HCT116 (cell line): Measurements from ENCODE around the gene COQ3. TPM values are rescaled to one million over a fixed set of nuclear protein-coding genes. Genes with fewer than 3 reads are reported as not detected.

Experiments
- ATAC-seq: fragments of 200-7000 bp; cut with Tn5 transposase; 2 replicates; pipeline ENCODE4 v1.9.1; 2020; ENCODE audit warnings: mild to moderate bottlenecking, moderate library complexity
- BruUV-seq: library from RNA; stranded (reverse); fragments of 400-500 nt; replicated peaks from 2 replicates; lab custom pipeline; 2021; lab: Mats Ljungman, UMichigan
- CTCF ChIA-PET: fragments of 300-600 bp; sonication (Branson Sonifier 250); formaldehyde crosslinking; loops from one replicate; lab custom pipeline; 2021; ENCODE audit warnings: antibody characterized with exemption; lab: Charles Lee
- POLR2A ChIA-PET: fragments of 300-600, 350-600 bp; sonication (Branson Sonifier 250); formaldehyde crosslinking; loops from one replicate; lab custom pipeline; 2021; ENCODE audit warnings: antibody characterized with exemption; lab: Charles Lee
- RAD21 ChIA-PET, 2 experiments: fragments of 300-600 bp; sonication (Branson Sonifier 250); formaldehyde crosslinking; loops; one replicate each; lab custom pipeline; 2023; ENCODE audit warnings: low total read pairs in 2 of 2; ENCODE audit not compliant: uncharacterized antibody in 2 of 2, unreplicated experiment in 2 of 2, low non-redundant PET in 1 of 2; lab: Charles Lee
- DNase-seq: peaks from one replicate; pipeline ENCODE4 v3.0.0-alpha.2; 2010; ENCODE audit warnings: low read depth, low spot score
- H2AFZ ChIP-seq: fragments of 200-600 bp; shearing (Covaris generic), sonication (generic); 2 replicates; pipeline ENCODE4 v1.6.1; 2017; ENCODE audit warnings: low read depth, mixed run types, mixed read lengths, antibody characterized with exemption, low read length; ENCODE audit not compliant: poor library complexity, severe bottlenecking
- H3K27ac ChIP-seq: 2 replicates; pipeline ENCODE4 v1.5.1; 2012; ENCODE audit warnings: low read depth, low read length
- H3K27me3 ChIP-seq: fragments of 200-600 bp; sonication (generic); 2 replicates; pipeline ENCODE4 v1.6.1; 2016; ENCODE audit warnings: mixed run types, low read length, mixed read lengths; ENCODE audit not compliant: insufficient read depth
- H3K36me3 ChIP-seq, 2 experiments: fragments of 200-500 bp in 1 of 2; fragments of 200-600 bp in 1 of 2; sonication (Bioruptor generic) in 1 of 2; sonication (generic) in 1 of 2; 2 replicates each; pipeline versions ENCODE4 v1.5.1 to v1.6.1; 2014 to 2016; ENCODE audit warnings: low read length in 2 of 2, inconsistent platforms in 1 of 2, mixed read lengths in 1 of 2, mixed run types in 1 of 2; ENCODE audit not compliant: insufficient read depth in 2 of 2, control insufficient read depth in 1 of 2
- H3K4me1 ChIP-seq, 2 experiments: fragments of 200-600 bp in 1 of 2; sonication (generic) in 1 of 2; 2 replicates each; pipeline versions ENCODE4 v1.5.1 to v1.6.1; 2012 to 2017; ENCODE audit warnings: low read length in 2 of 2, inconsistent platforms in 1 of 2, mild to moderate bottlenecking in 1 of 2, mixed read lengths in 1 of 2, mixed run types in 1 of 2, moderate library complexity in 1 of 2; ENCODE audit not compliant: insufficient read depth in 2 of 2, control insufficient read depth in 1 of 2
- H3K4me2 ChIP-seq: fragments of 200-600 bp; sonication (generic); 2 replicates; pipeline ENCODE4 v1.6.1; 2017; ENCODE audit warnings: mixed run types, low read length, mixed read lengths
- H3K4me3 ChIP-seq, 2 experiments: fragments of 200-600 bp in 1 of 2; sonication (generic) in 1 of 2; replicated peaks in 1 of 2; 2 replicates each; pipeline ENCODE4 v1.5.1; 2011 to 2016; ENCODE audit warnings: low read length in 2 of 2, control low read depth in 1 of 2, low read depth in 1 of 2, mild to moderate bottlenecking in 1 of 2, mixed read lengths in 1 of 2, mixed run types in 1 of 2
- H3K79me2 ChIP-seq: fragments of 200-600 bp; sonication (generic); 2 replicates; pipeline ENCODE4 v1.6.1; 2017; ENCODE audit warnings: mild to moderate bottlenecking, mixed run types, low read length, moderate library complexity, mixed read lengths; ENCODE audit not compliant: insufficient read depth
- H3K9ac ChIP-seq: fragments of 200-600 bp; sonication (generic); 2 replicates; pipeline ENCODE4 v1.6.1; 2016; ENCODE audit warnings: low read length, mixed read lengths
- H3K9me2 ChIP-seq: fragments of 200-600 bp; sonication (generic), shearing (Covaris generic); 2 replicates; pipeline ENCODE4 v1.6.1; 2017; ENCODE audit warnings: mixed run types, mild to moderate bottlenecking, moderate library complexity; ENCODE audit not compliant: insufficient read depth
- H3K9me3 ChIP-seq, 2 experiments: fragments of 200-500 bp in 1 of 2; fragments of 200-600 bp in 1 of 2; sonication (Bioruptor generic) in 1 of 2; sonication (generic) in 1 of 2; 2 replicates each; pipeline ENCODE4 v1.6.1; 2014 to 2017; ENCODE audit warnings: low read length in 2 of 2, mixed read lengths in 2 of 2, inconsistent platforms in 1 of 2, low read depth in 1 of 2, mild to moderate bottlenecking in 1 of 2, mixed run types in 1 of 2, moderate library complexity in 1 of 2; ENCODE audit not compliant: control insufficient read depth in 1 of 2, insufficient read depth in 1 of 2
- H4K20me1 ChIP-seq: fragments of 200-600 bp; sonication (generic), shearing (Covaris generic); 2 replicates; pipeline ENCODE4 v1.6.1; 2017; ENCODE audit warnings: mixed run types, mild to moderate bottlenecking, moderate library complexity; ENCODE audit not compliant: insufficient read depth
- CBX3 ChIP-seq: IDR thresholded peaks from 2 replicates; pipeline ENCODE4 v1.6.1; 2012; ENCODE audit warnings: low read depth
- CEBPB ChIP-seq: IDR thresholded peaks from 2 replicates; pipeline ENCODE4 v1.6.1; 2012; ENCODE audit warnings: low read depth
- CTCF ChIP-seq, 3 experiments: fragments of 200-600 bp in 1 of 3; sonication (generic) in 1 of 3; IDR thresholded peaks in 2 of 3; conservative IDR thresholded peaks in 1 of 3; 2 replicates each; pipeline ENCODE4 v1.5.1; 2012 to 2017; ENCODE audit warnings: low read depth in 2 of 3, low read length in 2 of 3, antibody characterized with exemption in 1 of 3, borderline replicate concordance in 1 of 3, control low read depth in 1 of 3, mild to moderate bottlenecking in 1 of 3, mixed read lengths in 1 of 3, mixed run types in 1 of 3, moderate library complexity in 1 of 3; ENCODE audit not compliant: insufficient read depth in 1 of 3
- EGR1 ChIP-seq: IDR thresholded peaks from 2 replicates; pipeline ENCODE4 v1.6.1; 2012; ENCODE audit warnings: low read depth
- JUND ChIP-seq: IDR thresholded peaks from 2 replicates; pipeline ENCODE4 v1.6.1; 2012
- RAD21 ChIP-seq: IDR thresholded peaks from 2 replicates; pipeline ENCODE4 v1.6.1; 2012; ENCODE audit warnings: low read depth, mild to moderate bottlenecking
- SIN3A ChIP-seq: IDR thresholded peaks from 2 replicates; pipeline ENCODE4 v1.6.1; 2012; ENCODE audit warnings: low read depth
- SP1 ChIP-seq: IDR thresholded peaks from 2 replicates; pipeline ENCODE4 v1.6.1; 2012; ENCODE audit warnings: low read depth
- TCF7L2 ChIP-seq: IDR thresholded peaks from 2 replicates; pipeline ENCODE4 v1.7.0; 2011; ENCODE audit warnings: borderline replicate concordance, inconsistent platforms; ENCODE audit not compliant: insufficient read depth, insufficient read length; ENCODE audit errors: extremely low read depth
- intact Hi-C: fragments of 100-400 bp; cut with micrococcal nuclease; formaldehyde crosslinking; loops from 2 replicates; pipeline ENCODE4 v1.10.0; 2022
- total RNA-seq: library from RNA; stranded (reverse); gene quantifications from one replicate; pipeline ENCODE4 v1.2.1, GENCODE V29; 2021; ENCODE audit not compliant: unreplicated experiment

The COQ3 gene
- total RNA-seq, 1 experiment from 2014 or later, result 19.0 TPM

GRCh38 chr6:99334526-99335127, 59.4 kb downstream of the COQ3 start:
- no peak overlapping the region for H3K27ac ChIP-seq
- ChIA-PET POLR2A (no interaction called here), RAD21 (interaction anchor here in 1 of 2 experiments (0.6 kb wide), 1 partner anchor 90 kb away, joined by 3 read pairs; the partner anchor contains the start of gene PNISR), CTCF (interaction anchor here (0.6 to 1.2 kb wide), 19 partner anchors 9 to 488 kb away, joined by 3 to 14 read pairs (median 3); partner anchors contain the start of genes FAXC and PNISR)
- no peaks in the 10 kb centered on the region for H3K4me1 ChIP-seq
- no peaks in the 10 kb centered on the region for H3K9me3 ChIP-seq
- H4K20me1 ChIP-seq, result no peaks in the 10 kb centered on the region
- ATAC-seq, result peak; percentile 87
- H3K9ac ChIP-seq, result no peak overlapping the region
- H3K36me3 ChIP-seq, result no peaks in the 10 kb centered on the region
- H2AFZ ChIP-seq, result no peak overlapping the region
- H3K4me2 ChIP-seq, result no peak overlapping the region
- intact Hi-C loops, result loop anchor here (1.0 to 10.0 kb wide), 5 partner anchors 58 to 488 kb away; partner anchors contain the start of gene PNISR
- H3K4me3 ChIP-seq, result no peak overlapping the region
- peak; percentile 79 for TF ChIP-seq RAD21
- TF ChIP-seq SIN3A, result no peak
- no peak for TF ChIP-seq CBX3
- TF ChIP-seq CTCF (IDR thresholded peaks at IDR 0.05 in 2 of 3, conservative IDR thresholded peaks at IDR 0.05 in 1 of 3; ENCODE audit: borderline replicate concordance in 1 of 3, insufficient read depth in 1 of 3, low read depth in 2 of 3, low read length in 2 of 3), result peak; percentile 63 to 77 (median 74); a peak in 5 of 6 replicates
- no peak for TF ChIP-seq EGR1
- TF ChIP-seq CEBPB, result no peak
- no peak for TF ChIP-seq SP1
- TF ChIP-seq JUND, result no peak
- no peak for TF ChIP-seq TCF7L2
- peak; percentile 57 for DNase-seq
- H3K79me2 ChIP-seq, result no peaks in the 10 kb centered on the region
- H3K27me3 ChIP-seq, result no peaks in the 10 kb centered on the region
- H3K9me2 ChIP-seq, result no peaks in the 10 kb centered on the region
- BruUV-seq, result no TSS peak
